Rectal smooth muscle tissue (tissue), 1 donor: Measurements from ENCODE around the gene FGR.
"Not testable (repeated sequence)": the region's sequence is repeated elsewhere in the genome, so short reads cannot be mapped to it uniquely, and the experiment has no call there.

Experiments
- H3K27ac ChIP-seq: one replicate; pipeline ENCODE4 v1.7.0; 2013; ENCODE audit warnings: low read depth, low read length, inconsistent platforms
- H3K27me3 ChIP-seq: one replicate; pipeline ENCODE4 v1.7.0; 2013; ENCODE audit warnings: low read length; ENCODE audit not compliant: control insufficient read depth, insufficient read depth
- H3K36me3 ChIP-seq: one replicate; pipeline ENCODE4 v1.7.0; 2013; ENCODE audit warnings: low read length; ENCODE audit not compliant: control insufficient read depth, insufficient read depth
- H3K4me1 ChIP-seq: one replicate; pipeline ENCODE4 v1.7.0; 2013; ENCODE audit warnings: low read length; ENCODE audit not compliant: control insufficient read depth, insufficient read depth
- H3K4me3 ChIP-seq: one replicate; pipeline ENCODE4 v1.7.0; 2013; ENCODE audit warnings: low read length
- H3K9ac ChIP-seq: one replicate; pipeline ENCODE4 v1.7.0; 2013; ENCODE audit warnings: low read length

Gene FGR

DNA sequence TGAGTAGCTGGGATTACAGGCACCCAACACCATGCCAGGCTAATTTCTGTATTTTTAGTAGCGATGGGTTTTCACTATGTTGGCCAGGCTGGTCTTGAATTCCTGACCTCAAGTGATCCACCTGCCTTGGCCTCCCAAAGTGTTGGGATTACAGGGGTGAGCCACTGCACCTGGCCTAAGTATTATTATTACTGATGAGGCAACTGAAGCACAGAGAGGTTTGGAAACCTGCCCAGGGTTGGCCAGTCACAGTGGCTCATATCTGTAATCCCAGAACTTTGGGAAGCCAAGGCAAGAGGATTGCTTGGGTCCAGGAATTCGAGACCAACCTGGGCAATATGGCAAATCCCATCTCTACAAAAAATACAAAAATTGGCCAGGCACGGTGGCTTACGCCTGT is 7.3 kb downstream of the FGR start:
- not testable (repeated sequence) for H3K9ac ChIP-seq, H3K4me1 ChIP-seq, H3K27me3 ChIP-seq

DNA sequence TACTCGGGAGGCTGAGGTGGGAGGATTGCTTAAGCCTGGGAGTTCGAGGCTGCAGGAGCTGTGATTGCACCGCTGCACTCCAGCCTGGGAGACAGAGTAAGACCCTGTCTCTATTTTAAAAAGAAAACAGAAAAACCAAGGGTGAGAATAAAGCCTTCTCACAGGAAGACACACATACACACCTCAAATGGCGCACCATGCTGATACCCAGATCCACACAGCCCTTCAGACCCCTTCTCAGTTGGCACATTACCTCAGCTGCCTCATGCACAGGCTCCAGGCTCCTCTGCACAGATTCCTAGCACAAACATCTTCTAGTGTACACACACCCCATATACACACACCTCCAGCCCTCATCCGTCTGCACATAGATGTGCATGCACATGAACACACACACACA is 7.9 kb downstream of the FGR start:
- H3K9ac ChIP-seq, result no peak overlapping the region
- no peak overlapping the region for H3K27ac ChIP-seq
- no peaks in the 10 kb centered on the region for H3K4me1 ChIP-seq
- no peaks in the 10 kb centered on the region for H3K36me3 ChIP-seq
- H3K4me3 ChIP-seq, result no peak overlapping the region
- no peaks in the 10 kb centered on the region for H3K27me3 ChIP-seq

More for the DNA sequence above, 7.3 kb downstream of the FGR start:
- H3K36me3 ChIP-seq, H3K4me3 ChIP-seq, H3K27ac ChIP-seq: not testable (repeated sequence)

DNA sequence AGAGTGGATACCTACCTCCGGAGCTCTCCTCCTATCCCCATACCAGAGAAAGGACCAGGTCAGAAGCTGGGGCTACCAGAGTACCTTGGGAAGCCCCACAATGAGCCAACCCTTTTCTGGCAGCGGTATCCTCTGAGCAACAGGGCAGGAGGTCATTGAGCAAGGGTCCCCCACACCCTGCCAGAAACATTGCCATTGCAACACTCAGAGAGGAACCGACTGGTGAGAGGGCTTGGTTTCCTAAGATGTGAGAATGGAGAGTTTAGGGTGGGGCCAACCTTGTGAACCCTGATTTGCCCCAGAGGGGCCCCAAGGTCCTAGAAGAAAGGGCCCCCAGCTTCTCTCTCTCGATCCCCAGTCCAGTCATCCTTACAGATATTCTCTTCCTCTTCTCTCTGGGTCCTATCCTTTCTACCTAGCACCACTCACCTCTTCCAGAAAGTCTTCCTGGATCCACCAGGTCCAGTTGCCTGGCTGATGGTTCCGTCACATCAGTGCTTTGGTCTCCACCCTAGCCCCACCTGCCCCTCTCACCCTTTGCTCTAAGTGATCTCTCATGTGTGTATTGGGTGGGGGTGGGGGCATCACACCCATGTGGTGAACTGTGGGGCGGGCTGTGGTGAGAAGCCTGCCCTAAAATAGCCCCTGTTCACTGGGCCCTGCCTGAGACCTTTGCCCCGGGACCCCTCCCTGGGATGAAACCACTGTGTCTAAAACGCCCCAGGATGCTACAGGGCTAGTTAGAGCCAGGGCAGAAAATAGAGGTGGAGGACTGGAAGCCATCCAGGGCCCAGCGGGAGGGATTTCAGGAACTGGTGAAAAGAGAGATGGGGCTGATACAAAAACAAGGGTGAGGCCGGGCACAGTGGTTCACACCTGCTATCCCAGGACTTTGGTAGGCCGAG is 8.7 kb downstream of the FGR start:
- Histone ChIP-seq H3K27ac (no peak overlapping the region), H3K9ac (no peak overlapping the region), H3K4me3 (no peak overlapping the region), H3K27me3 (no peaks in the 10 kb centered on the region), H3K36me3 (no peaks in the 10 kb centered on the region), H3K4me1 (no peaks in the 10 kb centered on the region)

DNA sequence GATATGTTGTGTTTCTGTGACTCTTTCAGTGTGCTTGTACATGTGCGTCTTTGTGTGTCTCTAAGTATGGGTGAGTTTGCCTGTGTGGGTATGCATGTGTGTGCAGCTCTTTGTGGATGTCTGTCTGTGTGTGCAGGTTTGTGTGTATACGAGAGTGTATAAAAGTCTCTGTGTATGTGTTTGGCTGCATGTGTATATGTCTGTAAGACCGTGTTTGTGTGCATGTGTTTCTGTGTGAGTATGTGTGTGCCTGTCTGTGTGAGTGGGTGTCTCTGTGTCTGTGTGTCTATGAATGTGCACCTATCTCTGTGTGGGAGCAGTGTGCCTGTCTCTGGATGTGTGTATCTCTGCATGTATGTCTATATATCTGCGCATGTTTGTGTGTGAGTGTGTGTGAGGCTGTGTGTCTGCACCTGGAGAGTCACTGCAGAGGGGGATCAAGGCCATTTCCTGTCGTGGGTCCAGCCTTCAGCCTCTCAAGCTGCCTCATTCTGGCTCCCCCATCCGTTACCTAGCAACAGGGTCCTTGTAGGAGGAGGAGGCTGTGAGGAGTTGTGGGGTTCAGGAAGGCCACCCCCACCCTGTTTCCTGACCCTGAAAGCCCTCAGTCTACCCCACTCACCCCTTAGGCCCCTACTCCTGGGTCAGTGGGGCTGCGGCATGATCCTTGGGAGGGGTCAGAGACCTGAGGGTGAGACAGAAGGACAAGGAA is 10.4 kb downstream of the FGR start:
- no peaks in the 10 kb centered on the region for H3K36me3 ChIP-seq
- H3K27ac ChIP-seq, result no peak overlapping the region
- H3K4me1 ChIP-seq, result no peaks in the 10 kb centered on the region
- H3K9ac ChIP-seq, result no peak overlapping the region
- H3K27me3 ChIP-seq, result no peaks in the 10 kb centered on the region
- no peak overlapping the region for H3K4me3 ChIP-seq

DNA sequence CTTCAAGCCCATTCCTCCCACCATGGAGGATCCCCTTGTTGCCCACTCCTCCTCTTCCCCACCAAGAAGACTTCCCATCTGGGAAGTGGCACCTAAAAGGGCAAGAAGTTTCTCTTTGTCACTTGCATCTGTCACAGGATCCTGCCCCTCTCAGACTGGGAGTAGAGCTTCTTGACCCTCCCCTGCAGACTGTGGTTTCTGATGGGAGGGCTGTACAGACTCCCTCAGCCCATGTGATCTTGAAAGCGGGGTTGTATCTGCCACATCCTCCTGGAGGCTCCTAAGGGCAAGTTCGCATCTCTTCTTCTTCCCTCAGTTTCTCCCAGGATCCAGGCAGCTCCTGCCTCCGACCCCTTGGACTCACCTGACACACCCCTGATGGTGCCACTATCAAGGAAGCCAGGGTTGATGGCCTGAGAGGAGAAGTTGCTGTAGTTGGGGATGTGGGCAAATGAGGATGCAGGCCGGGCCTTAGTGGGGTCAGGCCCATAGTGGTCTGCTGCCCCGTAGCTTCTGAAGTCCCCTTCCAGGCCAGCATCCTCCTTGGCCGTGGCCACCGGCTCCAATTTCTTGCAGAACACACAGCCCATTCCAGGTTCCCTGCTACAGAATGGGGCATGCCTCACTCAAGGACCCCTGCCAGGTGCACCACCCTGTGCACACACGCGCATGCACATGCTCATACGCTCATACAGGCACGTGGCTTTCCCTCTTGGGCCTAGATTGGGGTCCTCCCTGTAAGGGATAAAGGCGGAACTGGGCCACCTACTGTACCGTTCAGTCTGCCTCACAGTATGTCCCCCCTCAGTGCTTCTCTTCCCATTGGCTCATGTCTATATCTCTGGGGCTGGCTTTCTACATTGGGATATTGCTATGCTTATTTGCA is 11.4 kb downstream of the FGR start:
- Histone ChIP-seq H3K36me3 (no peaks in the 10 kb centered on the region), H3K9ac (no peak overlapping the region), H3K27me3 (no peaks in the 10 kb centered on the region), H3K27ac (no peak overlapping the region), H3K4me3 (no peak overlapping the region), H3K4me1 (no peaks in the 10 kb centered on the region)

DNA sequence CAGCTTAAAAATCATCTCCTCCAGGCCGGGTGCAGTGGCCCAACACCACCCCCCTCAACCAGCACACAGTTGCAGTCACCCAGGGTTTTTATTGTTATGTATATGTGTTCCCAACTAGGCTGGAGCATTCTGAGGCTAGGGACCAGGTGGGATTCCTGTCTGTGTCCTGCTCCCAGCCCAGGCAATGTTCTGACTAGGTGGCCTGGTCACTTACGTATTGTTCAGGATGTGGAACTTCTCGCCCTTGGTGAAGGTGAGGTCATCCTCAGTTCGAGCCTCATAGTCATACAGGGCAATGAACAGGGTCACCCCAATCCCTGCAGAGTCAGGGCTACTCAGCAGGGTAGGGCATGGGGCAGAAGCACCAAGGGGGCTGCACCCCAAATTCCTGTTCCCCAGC is 12.2 kb downstream of the FGR start:
- no peak overlapping the region for H3K27ac ChIP-seq
- H3K4me1 ChIP-seq, result no peaks in the 10 kb centered on the region
- H3K4me3 ChIP-seq, result no peak overlapping the region
- no peaks in the 10 kb centered on the region for H3K36me3 ChIP-seq
- no peaks in the 10 kb centered on the region for H3K27me3 ChIP-seq
- H3K9ac ChIP-seq, result no peak overlapping the region

DNA sequence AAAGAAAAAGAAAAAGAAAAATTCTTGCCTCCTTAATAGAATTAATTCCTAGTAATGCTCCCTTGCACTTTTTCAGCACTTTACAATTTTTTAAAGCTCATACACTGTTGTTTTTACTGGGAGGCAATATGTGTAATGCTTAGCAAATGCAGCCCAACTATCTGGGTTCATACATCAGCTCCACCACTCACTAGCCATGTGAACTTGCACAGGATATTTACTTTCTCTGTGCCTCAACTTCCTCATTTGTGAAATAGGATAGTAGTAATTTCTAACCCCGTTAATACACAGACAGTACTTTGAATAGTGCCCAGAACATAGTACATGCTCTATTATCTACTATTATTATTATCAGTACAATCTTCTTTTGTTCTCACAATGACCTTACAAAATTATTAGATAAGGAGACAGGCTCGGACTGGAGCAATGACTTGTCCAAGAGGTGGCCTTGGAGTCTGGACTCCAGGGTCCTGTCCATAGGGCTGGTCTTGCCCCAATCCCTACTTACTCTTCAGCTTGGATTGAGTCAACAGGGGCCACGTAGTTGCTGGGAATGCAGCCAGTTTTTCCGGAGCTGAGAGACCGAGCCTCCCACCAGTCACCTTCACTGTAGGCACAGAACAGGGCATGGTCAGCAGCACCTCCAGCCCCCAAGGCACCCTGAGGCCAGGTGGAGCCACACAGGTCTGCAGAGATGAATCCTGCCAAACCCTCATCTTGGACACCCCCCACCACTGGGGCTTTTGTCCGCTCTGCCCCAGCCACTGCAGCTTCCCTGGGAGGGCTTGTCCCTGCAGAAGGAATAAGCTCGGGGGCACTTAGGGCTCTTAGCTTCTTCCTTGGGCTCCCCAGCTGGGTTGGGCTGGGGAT is 13.7 kb downstream of the FGR start:
- H3K9ac ChIP-seq, result no peak overlapping the region
- H3K27ac ChIP-seq, result no peak overlapping the region
- H3K4me3 ChIP-seq, result no peak overlapping the region
- H3K36me3 ChIP-seq, result no peaks in the 10 kb centered on the region
- H3K4me1 ChIP-seq, result no peaks in the 10 kb centered on the region
- H3K27me3 ChIP-seq, result no peaks in the 10 kb centered on the region

DNA sequence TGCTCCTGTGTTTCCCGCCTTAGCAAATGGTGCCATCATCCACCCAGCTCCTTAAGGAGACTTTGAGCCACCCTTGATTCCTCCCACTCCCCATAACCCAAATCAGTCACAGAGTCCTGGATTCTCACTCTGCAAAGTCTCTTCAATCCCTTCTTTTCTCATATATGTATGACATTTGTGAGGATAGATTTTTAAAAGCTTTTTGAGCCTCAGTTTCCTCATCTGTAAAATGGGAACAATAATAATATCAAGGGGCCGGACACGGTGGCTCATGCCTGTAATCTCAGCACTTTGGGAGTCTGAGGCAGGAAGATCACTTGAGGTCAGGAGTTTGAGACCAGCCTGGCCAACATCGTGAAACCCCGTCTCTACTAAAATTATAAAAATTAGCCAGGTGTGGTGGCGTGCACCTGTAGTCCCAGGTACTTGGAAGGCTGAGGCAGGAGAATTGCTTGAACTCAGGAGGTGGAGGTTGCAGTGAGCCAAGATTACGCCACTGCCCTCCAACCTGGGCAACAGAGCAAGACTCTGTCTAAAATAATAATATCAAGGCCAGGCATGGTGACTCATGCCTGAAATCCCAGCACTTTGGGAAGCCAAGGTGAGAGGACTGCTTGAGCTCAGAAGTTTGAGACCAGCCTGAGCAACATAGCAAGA is 15.1 kb downstream of the FGR start:
- H3K36me3 ChIP-seq, H3K27me3 ChIP-seq, H3K4me1 ChIP-seq, H3K27ac ChIP-seq, H3K9ac ChIP-seq, H3K4me3 ChIP-seq: not testable (repeated sequence)

DNA sequence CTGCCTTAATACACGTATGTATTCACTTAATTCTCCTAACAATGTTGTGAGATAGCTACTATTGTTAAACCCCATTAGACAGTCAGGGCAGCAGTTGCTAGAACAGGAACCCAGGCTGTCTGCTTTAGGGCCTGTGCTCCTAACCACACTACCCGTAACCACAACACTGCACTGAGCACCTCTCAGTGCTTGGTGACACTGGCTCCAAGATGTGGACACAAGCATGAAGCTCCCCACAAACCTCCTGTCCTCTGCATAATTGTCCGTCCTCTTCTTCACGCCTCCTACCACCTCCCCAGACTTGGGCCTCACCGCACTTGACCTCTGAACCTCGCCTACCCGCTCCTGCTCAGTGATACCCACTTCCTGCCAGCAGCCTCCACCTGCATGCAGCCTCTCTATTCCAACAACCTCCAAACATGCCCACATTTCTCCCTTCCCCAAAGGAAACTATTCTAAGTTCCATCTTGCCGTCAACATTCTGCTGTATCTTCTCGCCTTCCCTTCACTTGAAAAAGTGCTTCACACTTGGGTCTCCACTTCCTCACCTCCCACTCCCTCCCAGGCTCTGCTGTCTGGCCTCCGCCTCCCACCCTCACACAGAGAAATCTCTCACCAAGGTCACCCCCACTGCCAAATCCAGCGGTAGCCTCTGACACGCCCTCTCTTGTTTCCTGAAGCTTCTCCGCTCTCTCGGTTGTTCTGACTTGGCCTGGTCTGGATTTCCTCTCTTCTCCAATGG is 16.5 kb downstream of the FGR start:
- H3K4me1 ChIP-seq, result no peaks in the 10 kb centered on the region
- H3K36me3 ChIP-seq, result no peaks in the 10 kb centered on the region

DNA sequence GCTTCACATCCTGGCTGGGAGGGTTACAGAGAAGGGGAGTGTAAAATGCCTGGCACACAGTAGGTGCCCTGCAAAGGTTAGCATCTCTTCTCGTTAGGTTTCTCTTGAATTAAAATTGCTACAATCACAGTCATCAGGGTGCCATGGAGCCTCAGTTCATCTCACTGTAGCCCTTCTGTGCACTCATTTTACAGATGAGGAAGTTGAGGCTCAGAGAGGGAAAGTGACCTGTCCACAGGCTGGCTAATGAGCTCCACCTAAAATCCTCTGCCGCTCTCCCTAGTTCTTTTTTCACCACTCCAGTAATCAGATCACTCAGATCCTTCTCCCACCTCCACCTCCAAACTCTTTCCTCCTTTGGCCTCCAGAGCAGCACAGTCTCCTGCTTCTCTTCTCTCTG is 17.6 kb downstream of the FGR start:
- no peak overlapping the region for H3K27ac ChIP-seq
- H3K36me3 ChIP-seq, result no peaks in the 10 kb centered on the region
- H3K27me3 ChIP-seq, result no peaks in the 10 kb centered on the region
- H3K4me1 ChIP-seq, result no peaks in the 10 kb centered on the region
- H3K9ac ChIP-seq, result no peak overlapping the region
- H3K4me3 ChIP-seq, result no peak overlapping the region

More for the DNA sequence above, 16.5 kb downstream of the FGR start:
- Histone ChIP-seq H3K9ac (no peak overlapping the region), H3K27me3 (no peaks in the 10 kb centered on the region), H3K27ac (no peak overlapping the region), H3K4me3 (no peak overlapping the region)

DNA sequence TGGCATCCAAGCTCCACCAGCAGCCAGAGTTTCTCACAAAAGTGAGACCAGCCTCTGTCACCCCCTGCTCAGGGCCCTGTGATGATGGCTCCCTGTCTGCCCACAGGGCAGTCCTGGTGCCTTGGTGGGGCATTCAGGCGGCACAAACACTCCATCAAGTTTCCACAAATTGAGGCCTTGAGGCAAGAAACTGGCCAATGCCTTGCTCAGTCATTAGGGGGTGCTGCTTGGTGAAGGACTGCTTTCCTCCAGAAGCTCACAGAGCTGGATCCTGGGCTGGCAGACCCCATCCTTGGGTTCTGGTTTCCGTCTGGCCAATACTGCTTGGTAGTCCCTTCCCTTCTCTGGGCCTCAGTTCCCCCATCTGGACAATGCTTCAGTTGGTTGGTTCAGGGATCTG is 18.5 kb downstream of the FGR start:
- no peaks in the 10 kb centered on the region for H3K27me3 ChIP-seq
- H3K4me1 ChIP-seq, result no peaks in the 10 kb centered on the region
- no peaks in the 10 kb centered on the region for H3K36me3 ChIP-seq
- no peak overlapping the region for H3K27ac ChIP-seq
- H3K4me3 ChIP-seq, result no peak overlapping the region
- H3K9ac ChIP-seq, result no peak overlapping the region
